GM21526 (cell line): ENCODE data around the gene ZBTB32.
A peak's percentile ranks its signal among the peaks of the same experiment; 100 is the strongest.

Experiments used
- ATAC-seq: cut with Tn5 transposase; IDR thresholded peaks from one replicate; pipeline ENCODE4 v1.9.1; 2021; ENCODE audit warnings: moderate library complexity; ENCODE audit not compliant: unreplicated experiment, low FRiP score

The ZBTB32 gene

GRCh38 chr19:35693835-35694599 lies 10.3 kb upstream of the ZBTB32 start:
- ATAC-seq = peak; percentile 70

GRCh38 chr19:35695895-35696422 lies 8.4 kb upstream of the ZBTB32 start:
- ATAC-seq = no peak

GRCh38 chr19:35696835-35697234 lies 7.5 kb upstream of the ZBTB32 start:
- no peak for ATAC-seq

GRCh38 chr19:35702223-35703012 lies 1.9 kb upstream of the ZBTB32 start:
- peak; percentile 91 for ATAC-seq

GRCh38 chr19:35703343-35703742 lies 1.0 kb upstream of the ZBTB32 start:
- ATAC-seq = no peak

GRCh38 chr19:35708391-35708790 lies 4.0 kb downstream of the ZBTB32 start:
- ATAC-seq = no peak

- ATAC-seq = no peak
These were observed 6.7 kb downstream of the ZBTB32 start for GRCh38 chr19:35710784-35711723.

GRCh38 chr19:35712567-35713505 lies 8.5 kb downstream of the ZBTB32 start:
- no peak for ATAC-seq

- no peak for ATAC-seq
These were observed 9.1 kb downstream of the ZBTB32 start for GRCh38 chr19:35713506-35713850.

GRCh38 chr19:35713904-35714495 lies 9.6 kb downstream of the ZBTB32 start:
- no peak for ATAC-seq

GRCh38 chr19:35714601-35715354 lies 10.4 kb downstream of the ZBTB32 start:
- no peak for ATAC-seq

- no peak for ATAC-seq
These were observed 11.0 kb downstream of the ZBTB32 start for GRCh38 chr19:35715355-35715809.

- ATAC-seq = peak; percentile 10
These were observed 11.8 kb downstream of the ZBTB32 start for GRCh38 chr19:35715981-35716800.

- peak; percentile 39 for ATAC-seq
These were observed 12.7 kb downstream of the ZBTB32 start for GRCh38 chr19:35716801-35717664.

GRCh38 chr19:35717665-35718344 lies 13.4 kb downstream of the ZBTB32 start, which contains the start of gene KMT2B:
Gene KMT2B, plus strand, starts transcription at chr19:35718003. Its CDS starts 16 bp downstream, at chr19:35718019.
- peak; percentile 33 for ATAC-seq
